Occipital lobe (tissue), 2 donors: Measurements from ENCODE around the gene ZBED2. TPM values are rescaled to one million over a fixed set of nuclear protein-coding genes. Genes with fewer than 3 reads are reported as not detected.
"Not testable (repeated sequence)": the region's sequence is repeated elsewhere in the genome, so short reads cannot be mapped to it uniquely, and the experiment has no call there.

Source experiments
- DNase-seq: peaks from one replicate; lab custom pipeline; 2025; lab: John Stamatoyannopoulos, UW
- total RNA-seq: library from RNA; depleted of rRNA; stranded (reverse); fragments of >200 nt; gene quantifications from one replicate; pipeline ENCODE4 v1.2.3, GENCODE V29; 2014

Gene ZBED2, protein sequence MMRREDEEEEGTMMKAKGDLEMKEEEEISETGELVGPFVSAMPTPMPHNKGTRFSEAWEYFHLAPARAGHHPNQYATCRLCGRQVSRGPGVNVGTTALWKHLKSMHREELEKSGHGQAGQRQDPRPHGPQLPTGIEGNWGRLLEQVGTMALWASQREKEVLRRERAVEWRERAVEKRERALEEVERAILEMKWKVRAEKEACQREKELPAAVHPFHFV
- not detected for total RNA-seq

DNA sequence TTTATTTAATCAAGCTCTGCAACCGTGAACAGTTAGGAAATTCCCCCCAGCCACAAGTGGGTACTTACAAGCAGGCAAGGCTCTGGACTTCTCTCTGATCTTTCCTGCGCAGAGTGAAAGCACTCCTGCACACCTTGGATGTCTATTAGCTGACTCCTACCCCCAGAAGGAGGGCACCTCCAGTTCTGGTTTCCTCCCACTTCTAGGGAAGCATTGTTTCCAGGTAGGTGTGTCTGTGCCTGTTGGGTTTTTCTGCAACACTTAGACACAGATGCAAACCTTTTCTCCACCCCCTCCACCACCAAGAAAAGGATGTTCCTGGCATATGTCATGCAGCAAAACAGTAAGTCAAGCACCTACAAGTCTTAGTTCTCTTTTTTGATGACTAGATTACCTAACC, at the start of gene ZBED2:
Gene ZBED2 (minus strand): TSS at position 115 of the 400 bp plus-strand sequence. CDS start 1,145 bp downstream, outside the sequence.
- DNase-seq = no peak

GRCh38 chr3:111639316-111639715, 44.2 kb upstream of the ZBED2 start:
- no peak for DNase-seq

DNA sequence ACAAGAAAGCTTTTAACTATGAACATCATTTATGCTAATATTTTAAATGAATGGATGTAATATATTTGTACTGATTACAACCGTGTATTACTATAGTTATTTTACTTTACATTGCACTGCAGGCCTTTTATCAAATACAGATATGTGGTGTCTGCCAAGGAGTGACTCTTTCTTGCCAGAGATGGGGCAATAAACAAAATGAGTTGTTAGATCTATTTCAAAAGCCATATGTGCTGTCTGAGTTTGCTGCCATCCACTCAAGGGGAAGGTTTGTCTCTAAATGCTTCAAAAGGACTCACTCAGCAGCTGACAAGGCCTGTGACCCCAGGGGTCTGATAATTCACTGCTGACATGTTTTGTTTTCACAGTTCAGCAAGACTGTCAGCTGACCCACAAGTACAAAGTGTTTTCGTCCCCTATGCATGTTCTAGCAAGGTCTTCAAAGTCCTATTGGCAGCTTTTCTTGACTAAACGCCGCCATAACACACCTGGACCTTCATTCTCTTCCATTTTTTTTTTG, 41.3 kb upstream of the ZBED2 start:
- no peak for DNase-seq

- DNase-seq = no peak
These were observed 40.3 kb upstream of the ZBED2 start for GRCh38 chr3:111635403-111635802.

DNA sequence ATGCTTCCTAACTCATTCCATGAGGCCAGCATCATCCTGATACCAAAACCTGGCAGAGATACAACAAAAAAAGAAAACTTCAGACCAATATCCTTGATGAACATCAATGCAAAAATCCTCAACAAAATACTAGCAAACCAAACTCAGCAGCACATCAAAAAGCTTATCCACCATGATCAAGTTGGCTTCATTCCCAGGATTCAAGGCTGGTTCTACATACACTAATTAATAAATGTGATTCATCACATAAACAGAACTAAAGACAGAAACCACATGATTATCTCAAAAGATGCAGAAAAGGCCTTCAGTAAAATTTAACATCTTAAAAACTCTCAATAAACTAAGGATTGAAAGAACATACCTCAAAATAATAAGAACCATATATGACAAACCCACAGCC, 35.5 kb upstream of the ZBED2 start:
- DNase-seq = not testable (repeated sequence)

DNA sequence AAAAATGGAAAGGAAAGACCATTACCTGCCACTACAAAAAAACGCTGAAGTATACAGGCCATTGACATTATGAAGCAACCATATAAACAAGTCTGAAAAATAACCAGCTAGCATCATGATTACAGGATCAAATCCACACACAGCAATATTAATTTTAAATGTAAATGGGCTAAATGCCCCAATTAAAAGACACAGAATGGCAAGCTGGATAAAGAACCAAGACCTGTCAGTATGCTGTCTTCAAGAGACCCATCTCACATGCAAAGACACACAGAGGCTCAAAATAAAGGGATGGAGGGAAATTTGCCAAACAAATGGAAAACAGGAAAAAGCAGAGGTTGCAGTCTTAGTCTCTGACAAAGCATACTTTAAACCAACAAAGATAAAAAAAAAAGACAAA, 33.9 kb upstream of the ZBED2 start:
- not testable (repeated sequence) for DNase-seq

DNA sequence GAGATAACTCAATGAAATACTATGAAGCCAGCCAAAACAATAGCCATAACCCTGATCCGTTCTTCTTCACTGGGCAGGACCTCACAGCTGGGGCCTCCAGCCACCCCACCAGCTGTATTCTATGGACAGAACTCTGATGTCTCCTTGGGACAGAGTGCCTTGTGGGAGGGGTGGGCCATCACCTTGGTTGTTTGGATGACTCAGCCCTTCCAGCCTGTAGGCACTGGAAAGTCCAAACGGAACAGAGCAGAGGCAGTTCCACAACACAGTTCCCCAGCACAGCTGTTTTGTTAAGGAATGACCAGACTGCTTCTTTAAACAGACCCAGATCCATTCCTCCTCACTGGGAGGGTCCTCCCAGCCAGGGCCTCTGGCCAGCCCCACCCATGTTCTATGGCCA, 31.9 kb upstream of the ZBED2 start:
- DNase-seq = no peak

DNA sequence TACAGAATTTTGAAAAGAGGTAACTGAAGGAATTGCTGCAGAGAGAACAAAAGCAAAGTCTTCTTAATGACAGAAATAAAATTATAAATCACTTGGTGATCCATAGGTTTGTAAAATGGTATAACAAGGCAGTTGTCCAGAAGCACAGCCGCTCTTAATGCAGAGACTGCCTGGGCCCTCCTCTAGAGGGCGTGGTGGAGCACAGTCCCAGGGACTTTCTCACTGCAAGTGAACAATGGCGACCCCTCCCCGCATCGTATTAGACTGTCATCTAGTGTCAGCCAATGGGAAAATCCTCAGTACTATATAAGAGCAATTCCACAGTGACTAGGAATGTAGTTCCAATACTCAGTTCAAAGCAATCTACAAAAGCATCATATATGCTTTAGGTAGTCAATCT, 26.4 kb upstream of the ZBED2 start:
- DNase-seq = no peak

DNA sequence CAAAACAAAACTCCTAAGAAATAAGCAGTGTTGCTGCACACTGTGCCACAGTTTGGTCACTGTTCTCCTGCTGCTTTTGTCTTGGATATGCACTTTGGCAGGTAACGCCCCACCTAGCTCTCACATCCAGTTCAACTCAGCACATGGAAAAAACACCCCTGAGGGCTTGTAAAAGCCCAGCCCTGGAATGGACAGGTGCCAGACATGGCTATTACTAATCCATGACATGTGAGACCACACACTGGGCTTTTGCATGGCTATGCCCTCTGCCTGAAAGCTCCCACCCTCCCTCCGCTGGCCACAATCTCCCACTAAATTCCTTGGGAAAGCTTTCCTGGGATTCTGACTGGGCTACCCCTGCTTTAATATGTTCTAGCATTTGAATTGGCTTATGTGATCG, 24.7 kb upstream of the ZBED2 start:
- DNase-seq = no peak

DNA sequence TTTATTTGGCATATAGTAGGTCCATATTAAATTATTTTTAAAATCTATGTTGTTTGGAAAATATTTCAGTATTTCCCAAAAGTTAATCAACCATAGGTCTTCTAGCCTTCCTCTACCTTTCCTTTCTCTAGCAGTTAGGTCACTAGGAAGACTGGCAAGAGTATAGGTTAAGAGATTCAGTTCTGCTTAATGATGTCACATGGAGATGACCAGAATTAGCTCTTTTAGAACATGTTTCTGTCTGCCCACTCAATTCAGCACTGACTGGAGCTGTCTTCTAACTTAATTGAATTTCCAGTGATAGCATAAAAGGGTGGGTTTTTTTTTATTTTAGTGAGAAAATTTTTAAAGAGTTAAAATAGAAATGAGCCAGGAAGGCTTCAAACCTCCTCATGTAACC, 23.8 kb upstream of the ZBED2 start:
- no peak for DNase-seq

GRCh38 chr3:111617912-111618601, 22.9 kb upstream of the ZBED2 start:
- DNase-seq = no peak

DNA sequence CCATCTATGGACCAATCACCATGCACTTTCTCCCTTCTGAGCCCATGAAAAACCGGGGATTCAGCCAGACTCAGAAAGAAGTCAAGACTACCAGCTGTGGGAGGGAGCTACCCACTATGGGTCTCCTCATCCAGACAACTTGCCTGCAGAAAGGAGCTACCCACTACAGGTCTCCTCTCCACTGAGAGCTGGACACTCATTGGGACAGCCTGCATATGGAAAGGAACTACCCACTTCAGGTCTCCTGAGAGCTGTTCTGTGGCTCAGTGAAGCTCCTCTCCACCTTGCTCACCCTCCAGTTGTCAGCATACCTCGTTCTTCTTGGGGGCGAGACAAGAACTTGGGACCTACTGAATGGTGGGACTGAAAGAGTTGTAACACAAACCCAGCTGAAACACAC, 22.3 kb upstream of the ZBED2 start:
- DNase-seq = no peak

- DNase-seq = no peak
These were observed 21.4 kb upstream of the ZBED2 start for GRCh38 chr3:111616417-111617105.

- DNase-seq = no peak
These were observed 20.7 kb upstream of the ZBED2 start for GRCh38 chr3:111615880-111616279.

GRCh38 chr3:111613294-111613693, 18.1 kb upstream of the ZBED2 start:
- no peak for DNase-seq

DNA sequence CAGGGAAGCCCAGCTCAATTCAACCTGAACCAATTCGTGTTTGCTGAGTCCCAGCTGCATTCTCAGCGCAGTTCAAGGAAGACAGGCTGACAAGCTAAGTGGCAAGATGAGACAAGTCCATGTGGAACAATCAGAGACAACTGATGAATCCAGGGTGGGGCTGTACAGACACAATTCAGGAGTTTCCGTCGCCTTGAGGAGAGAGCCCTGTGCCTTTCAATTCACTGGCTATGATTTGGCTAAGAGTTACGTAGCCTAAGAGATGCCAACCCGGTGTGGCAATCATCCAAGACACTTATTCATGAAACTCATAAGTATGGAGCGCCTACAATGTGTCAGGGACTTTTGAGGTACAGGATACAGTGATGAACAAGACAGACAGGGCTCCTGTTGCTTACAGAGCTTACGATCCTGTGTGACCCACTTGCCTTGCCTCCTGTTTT, 15.5 kb upstream of the ZBED2 start:
- DNase-seq = no peak

GRCh38 chr3:111610189-111610588, 15.0 kb upstream of the ZBED2 start:
- no peak for DNase-seq

GRCh38 chr3:111609700-111610099, 14.6 kb upstream of the ZBED2 start:
- DNase-seq = no peak

DNA sequence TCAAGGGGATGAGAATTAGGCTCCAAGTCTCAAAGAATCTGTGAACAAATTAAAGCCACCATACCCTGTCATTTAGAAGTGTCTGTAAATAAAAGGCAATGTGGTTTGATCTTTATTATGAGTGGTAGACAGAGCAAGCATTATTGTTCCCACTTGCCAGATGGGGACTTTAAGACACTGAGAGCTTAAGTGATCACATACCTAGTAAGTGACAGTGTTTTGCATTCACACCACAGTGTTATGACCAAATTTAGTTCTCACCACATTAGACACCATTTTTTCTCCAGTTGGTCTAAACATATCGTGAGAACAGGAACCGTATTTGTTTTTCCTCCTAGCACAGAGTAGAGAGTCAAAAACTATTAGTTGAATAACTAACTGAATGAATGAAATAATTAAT, 13.2 kb upstream of the ZBED2 start:
- no peak for DNase-seq

DNA sequence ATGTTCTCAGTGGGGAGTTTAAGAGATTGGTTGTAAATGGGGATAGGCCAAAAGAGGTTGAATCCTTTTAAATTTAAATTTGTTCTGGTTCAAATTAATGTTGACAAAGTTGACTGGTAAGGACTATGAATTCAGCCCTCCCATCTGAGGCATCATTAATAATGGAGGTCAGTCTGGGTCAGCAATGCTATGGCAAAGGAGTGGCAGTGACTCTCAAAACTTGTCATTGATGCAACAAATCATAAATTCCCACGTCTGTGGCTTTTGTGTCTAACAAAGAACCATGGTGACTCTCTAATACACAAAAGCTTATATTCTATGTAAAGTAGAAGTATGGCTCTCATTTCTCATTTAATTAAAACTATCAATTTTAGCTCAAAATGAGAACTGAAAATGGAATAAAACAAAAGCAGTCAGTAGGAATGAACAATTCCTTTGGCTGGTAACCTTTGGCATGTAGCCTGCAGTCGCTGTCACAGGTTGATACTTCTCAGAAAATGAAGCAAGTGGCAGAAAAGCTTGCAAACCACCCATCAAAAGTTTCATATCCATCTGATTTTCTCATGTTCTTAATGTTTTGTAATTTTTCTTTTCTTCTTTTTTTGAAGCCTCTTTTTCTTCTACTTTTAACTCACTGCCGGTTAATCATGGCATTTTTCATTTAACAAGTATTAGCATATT, 12.2 kb upstream of the ZBED2 start:
- DNase-seq = no peak

GRCh38 chr3:111605493-111605892, 10.3 kb upstream of the ZBED2 start:
- DNase-seq = no peak

DNA sequence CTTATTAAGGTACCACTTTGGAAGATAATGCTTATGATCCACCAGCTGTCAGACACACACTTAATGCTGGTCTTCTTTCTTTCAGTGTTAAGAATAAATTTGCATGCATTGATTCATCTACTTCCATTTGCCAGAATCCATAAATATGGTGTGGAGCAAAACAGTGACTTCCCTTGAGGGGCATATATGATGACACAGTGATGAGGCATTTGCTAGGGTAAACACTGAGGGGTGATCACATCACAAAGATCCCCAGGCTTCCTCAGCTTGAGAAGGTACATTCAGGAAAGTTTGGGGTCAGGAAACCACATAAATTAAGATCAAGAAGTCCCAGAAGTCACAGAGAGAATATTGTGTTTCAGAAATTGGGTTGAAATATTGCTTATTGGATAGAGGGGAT, 9.9 kb upstream of the ZBED2 start:
- no peak for DNase-seq
